GM19351 (cell line): ENCODE data around the gene PVRIG.
"Not testable (repeated sequence)": the region's sequence is repeated elsewhere in the genome, so short reads cannot be mapped to it uniquely, and the experiment has no call there.

Experiments used
- ATAC-seq: cut with Tn5 transposase; IDR thresholded peaks from one replicate; pipeline ENCODE4 v1.9.1; 2021; ENCODE audit warnings: mild to moderate bottlenecking, moderate library complexity; ENCODE audit not compliant: unreplicated experiment

PVRIG gene

GRCh38 chr7:100219801-100220585, at the start of gene PVRIG:
PVRIG (plus strand) TSS chr7:100219949; CDS start chr7:100219971, 22 bp downstream.
- not testable (repeated sequence) for ATAC-seq

DNA sequence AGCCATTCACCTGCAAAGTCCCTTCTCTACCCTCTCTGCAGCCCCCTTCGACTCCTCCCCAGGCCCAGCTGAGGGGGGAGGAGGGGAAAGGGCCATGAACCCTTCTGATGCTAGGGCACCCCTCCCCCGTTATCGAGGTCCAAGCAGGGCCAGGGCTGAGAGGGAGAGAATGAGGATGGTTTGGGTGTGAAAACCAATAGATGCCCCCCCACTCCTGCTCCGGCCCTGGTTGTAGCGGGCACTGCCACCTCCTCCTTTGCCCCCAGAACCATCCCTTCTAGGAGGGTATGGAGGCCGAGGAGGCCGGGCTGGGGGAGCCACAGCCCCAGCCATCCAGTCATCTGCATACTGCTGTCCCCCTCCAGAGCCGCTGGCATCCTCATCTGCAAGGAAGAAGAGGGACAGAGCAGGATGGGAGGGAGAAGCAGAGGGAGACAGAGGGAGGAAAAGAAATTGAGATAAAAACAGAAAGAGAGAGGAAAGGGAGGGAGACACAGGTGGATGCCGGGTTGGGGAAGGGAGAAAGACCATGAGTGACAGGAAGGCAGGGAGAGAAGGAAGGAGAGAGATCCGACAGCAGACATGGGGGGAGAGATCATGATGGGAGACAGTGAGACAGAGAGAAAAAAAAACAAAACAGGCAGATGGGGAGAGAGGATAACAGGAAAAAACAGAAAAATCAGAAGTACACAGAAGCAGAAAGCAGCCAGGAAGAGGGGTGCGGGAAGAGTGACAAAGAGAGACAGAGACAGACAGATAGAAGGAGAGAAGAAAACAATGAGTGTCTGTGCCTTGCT, 49.5 kb upstream of the PVRIG start:
- ATAC-seq = no peak

- no peak for ATAC-seq
These were observed 48.6 kb upstream of the PVRIG start for GRCh38 chr7:100171087-100171681.

GRCh38 chr7:100171840-100172239, 47.9 kb upstream of the PVRIG start:
- no peak for ATAC-seq

GRCh38 chr7:100173806-100174495, 45.8 kb upstream of the PVRIG start:
- ATAC-seq = no peak

DNA sequence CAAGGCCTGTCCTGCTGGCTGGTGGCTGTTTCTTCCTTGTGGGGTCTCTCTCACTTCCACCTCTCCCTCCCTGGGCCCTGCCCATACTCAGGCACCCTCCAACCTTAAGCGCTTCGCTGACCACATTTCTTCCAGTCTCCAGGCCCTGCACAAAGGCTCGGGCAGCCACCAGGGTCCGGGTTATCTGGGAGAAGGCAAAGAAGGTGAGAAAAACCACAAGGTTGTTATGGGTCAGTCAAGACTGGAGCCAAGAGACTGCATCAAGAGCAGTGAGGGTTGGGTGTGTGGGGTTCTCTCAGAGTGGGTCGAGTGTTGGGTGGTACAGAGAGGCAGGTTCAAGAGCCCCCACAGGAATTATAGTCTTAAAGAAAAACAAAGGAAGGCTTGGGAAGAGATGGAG, 45.2 kb upstream of the PVRIG start:
- ATAC-seq = no peak

DNA sequence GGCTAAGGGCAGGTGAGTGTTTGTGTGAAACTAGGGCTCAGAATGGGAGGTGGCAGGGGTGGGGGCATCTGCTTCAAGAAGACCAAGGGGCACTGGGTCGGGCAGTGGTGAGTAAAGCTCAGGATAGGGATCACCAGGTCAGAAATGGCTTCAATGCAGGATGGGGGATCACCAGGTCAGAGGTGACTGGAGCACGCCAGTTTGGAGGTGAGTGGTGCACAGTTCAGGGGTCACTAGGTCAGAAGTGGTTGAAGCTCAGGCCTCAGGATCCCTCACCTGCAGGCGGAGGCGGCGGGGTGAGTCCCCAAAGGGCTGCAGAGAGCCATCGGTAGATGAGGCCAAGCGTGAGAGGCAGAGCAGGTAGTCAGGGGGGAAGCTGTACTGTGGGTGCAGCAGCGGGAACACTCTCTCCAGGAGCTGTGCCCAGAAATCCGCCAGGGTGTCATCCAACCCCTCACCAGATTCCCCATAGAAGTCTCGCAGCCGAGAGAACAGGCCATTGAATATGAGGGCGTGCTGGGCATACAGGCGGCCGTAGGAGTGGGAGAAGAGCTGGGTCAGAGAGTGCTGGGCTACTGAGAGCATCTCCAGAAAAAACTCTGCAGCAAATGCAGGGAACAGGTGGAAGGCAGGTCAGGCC, 44.3 kb upstream of the PVRIG start:
- no peak for ATAC-seq

- no peak for ATAC-seq
These were observed 43.4 kb upstream of the PVRIG start for GRCh38 chr7:100176096-100177044.

DNA sequence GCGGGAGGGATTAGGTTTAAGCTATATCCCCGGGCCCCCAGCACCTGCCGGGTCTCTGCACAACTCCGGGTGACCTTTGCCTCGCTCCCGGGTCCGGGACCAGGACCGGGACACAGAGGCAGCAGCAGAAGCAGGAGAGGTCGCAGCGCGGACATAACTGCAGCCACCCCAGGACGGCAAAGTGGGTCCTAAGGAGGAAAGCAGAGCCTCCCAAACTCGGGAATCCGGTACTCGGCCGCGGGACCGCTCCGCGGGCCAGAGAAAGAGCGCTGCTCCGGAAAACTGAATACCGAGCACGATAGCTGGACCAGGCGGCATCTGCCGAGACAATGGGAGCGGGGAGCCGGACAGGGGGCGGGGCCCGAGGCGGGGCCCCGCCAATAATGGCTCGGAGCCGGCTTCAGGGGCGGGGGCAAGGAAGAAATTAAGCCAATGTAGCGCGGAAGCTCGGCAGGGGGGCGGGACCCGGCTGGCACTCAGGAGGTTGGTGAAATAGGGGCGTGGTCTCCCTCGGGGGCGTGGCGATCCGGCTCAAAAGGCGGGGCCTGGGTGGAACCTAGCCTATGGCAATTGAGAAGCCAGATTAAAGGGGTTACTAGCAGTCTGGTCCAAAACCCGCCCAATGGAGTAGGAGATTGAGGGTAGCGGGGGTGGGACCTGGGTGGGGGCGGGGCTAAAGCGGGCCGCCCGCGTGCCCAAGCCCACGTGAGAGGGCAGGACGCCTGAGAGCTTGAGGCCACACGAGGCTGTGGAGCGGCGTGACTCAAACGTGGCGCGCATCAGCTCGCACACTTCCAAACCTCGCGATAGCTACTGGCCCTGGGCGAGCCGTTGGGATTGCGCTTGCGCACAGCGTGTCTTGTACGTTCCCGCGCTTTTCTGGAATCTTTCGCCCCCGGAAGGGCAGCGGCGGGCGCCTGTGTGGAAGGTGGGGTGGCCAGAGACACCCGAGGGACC, 42.4 kb upstream of the PVRIG start, which contains the start of the genes GPC2 and STAG3:
TSS of gene GPC2 (minus strand) at position 337 of the 957 bp plus-strand sequence. CDS start at position 155, 182 bp downstream.
TSS of gene STAG3 (plus strand) at position 874 of the 957 bp plus-strand sequence. CDS start 2,639 bp downstream, outside the sequence.
- peak; percentile 91 for ATAC-seq

DNA sequence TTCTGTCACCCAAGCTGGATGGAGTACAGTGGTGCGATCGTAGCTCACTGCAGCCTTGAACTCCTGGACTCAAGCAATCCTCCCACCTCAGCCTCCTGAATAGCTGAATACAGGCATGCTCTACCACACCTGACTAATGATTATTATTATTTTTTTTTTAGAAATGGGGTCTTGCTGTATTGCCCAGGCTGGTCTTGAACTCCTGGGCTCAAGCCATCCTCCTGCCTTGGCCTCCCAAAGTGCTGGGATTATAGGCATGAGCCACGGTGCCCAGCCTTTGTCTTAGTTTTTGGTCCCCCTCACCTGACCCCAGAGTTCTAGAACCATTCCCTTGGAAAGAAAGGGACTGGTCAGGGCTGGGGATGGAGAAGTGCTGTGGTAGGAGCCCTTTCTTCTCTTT, 39.7 kb upstream of the PVRIG start:
- ATAC-seq = not testable (repeated sequence)

- not testable (repeated sequence) for ATAC-seq
These were observed 37.1 kb upstream of the PVRIG start for GRCh38 chr7:100182616-100183015.

DNA sequence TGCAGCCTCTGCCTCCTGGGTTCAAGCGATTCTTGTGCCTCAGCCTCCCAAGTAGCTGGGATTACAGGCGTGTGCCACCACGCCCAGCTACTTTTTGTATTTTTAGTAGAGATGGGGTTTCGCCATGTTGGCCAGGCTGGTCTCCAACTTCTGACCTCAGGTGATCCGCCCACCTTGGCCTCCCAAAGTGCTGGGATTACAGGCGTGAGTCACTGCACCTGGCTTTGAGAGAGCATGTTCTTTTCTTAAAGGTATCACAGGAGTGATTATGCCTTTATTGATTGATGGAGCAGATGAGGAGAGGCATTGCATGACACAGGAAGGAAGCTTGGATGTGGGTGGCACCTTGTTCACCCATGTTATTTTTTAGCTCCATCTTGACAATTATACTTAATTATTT, 36.7 kb upstream of the PVRIG start:
- ATAC-seq = not testable (repeated sequence)

GRCh38 chr7:100185726-100186125, 34.0 kb upstream of the PVRIG start:
- ATAC-seq = no peak

DNA sequence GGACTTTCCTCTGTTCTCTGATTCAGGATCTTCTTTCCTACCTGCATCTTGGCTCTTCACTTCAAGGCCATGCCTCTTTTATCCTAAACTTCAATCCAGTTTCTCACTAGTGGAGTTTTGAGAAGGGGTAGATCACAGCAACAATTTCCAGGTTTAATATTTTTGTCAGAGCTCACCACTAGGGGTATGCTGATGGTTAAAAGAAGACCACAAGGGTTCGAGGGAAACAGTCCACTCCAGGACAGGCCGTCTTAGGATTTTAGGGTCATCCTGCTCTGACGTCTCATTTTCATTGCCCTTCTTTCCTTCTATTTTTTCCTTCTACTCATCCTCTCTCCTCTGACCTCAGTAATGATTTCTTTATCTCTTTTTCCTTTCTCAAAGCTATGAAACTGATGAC, 30.7 kb upstream of the PVRIG start:
- no peak for ATAC-seq

DNA sequence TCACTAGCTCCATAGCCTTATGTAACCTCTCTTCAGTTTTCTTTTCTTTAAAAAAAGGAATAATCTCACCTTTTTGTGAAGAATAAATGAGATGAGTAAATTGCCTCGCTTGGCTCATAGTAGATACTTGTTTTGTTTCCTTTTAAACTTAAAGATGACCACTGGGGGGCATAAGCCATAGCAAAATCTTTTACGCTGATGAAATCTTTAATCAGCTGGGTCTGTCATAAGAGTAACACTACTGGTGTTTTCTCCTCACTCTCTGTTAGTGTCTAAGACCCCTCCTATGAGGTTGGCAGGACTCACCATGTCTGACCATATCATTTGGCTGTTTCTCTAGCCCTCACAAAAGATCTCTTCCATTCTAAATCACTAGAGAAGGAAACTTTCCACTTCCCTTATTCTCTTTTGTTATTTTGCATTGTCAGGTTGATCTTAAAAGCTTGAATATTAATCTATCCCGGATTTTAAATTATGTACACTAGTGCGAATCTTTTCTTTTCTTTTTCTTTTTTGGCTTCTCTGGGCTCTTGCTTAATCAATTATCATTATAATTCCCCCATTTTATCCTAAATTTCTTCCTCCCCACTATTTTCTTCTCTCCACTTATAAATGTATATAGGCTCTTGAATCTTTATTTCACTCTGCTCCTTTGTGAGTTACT, 29.6 kb upstream of the PVRIG start:
- ATAC-seq = no peak

GRCh38 chr7:100191775-100192174, 28.0 kb upstream of the PVRIG start:
- no peak for ATAC-seq

DNA sequence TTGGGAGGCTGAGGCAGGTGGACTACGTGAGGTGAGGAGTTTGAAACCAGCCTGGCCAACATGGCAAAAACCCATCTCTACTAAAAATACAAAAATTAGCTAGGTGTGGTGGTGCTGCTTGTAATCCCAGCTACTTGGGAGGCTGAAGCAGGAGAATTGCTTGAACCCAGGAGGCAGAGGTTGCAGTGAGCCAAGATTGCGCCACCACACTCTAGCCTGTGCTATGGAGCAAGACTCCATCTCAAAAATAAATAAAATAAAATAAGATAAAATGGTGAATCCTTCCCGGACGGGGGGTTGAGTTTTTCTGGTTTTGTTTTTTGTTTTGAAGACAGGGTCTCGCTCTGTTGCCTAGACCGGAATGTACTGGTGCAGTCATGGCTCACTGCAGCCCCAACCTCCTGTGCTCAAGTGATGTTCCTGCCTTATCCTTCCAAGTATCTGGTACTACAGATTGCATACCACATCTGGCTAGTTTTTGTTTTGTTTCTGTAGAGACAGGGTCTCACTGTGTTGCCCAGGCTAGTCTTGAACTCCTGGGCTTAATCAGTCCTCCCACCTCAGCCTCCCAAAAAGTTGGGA, 27.4 kb upstream of the PVRIG start:
- not testable (repeated sequence) for ATAC-seq
